GM18502 (cell line): ENCODE results near the gene NAIF1.
"Not testable (repeated sequence)": the region's sequence is repeated elsewhere in the genome, so short reads cannot be mapped to it uniquely, and the experiment has no call there.

Experiments used
- ATAC-seq: cut with Tn5 transposase; IDR thresholded peaks from one replicate; pipeline ENCODE4 v1.9.1; 2021; ENCODE audit warnings: mild to moderate bottlenecking; ENCODE audit not compliant: unreplicated experiment, poor library complexity

Gene NAIF1

GRCh38 chr9:128040783-128041182 lies 26.3 kb downstream of the NAIF1 start:
- ATAC-seq: not testable (repeated sequence)

- ATAC-seq: not testable (repeated sequence)
Measured at GRCh38 chr9:128036522-128036921, 30.6 kb downstream of the NAIF1 start.

- ATAC-seq: peak; percentile 49
Measured at GRCh38 chr9:128034821-128035652, 32.1 kb downstream of the NAIF1 start.

- ATAC-seq: no peak
Measured at GRCh38 chr9:128033609-128034008, 33.5 kb downstream of the NAIF1 start.

GRCh38 chr9:128027705-128028104 lies 39.4 kb downstream of the NAIF1 start:
- no peak for ATAC-seq

- no peak for ATAC-seq
Measured at GRCh38 chr9:128026773-128027541, 40.2 kb downstream of the NAIF1 start.

- ATAC-seq: peak; percentile 47
Measured at GRCh38 chr9:128026255-128026772, 40.8 kb downstream of the NAIF1 start.

- ATAC-seq: no peak
Measured at GRCh38 chr9:128025736-128026135, 41.4 kb downstream of the NAIF1 start.

GRCh38 chr9:128024761-128025308 lies 42.3 kb downstream of the NAIF1 start:
- no peak for ATAC-seq

- not testable (repeated sequence) for ATAC-seq
Measured at GRCh38 chr9:128023671-128024070, 43.4 kb downstream of the NAIF1 start.

- no peak for ATAC-seq
Measured at GRCh38 chr9:128022886-128023285, 44.2 kb downstream of the NAIF1 start.

- no peak for ATAC-seq
Measured at GRCh38 chr9:128021098-128021497, 46.0 kb downstream of the NAIF1 start.

GRCh38 chr9:128020692-128021091 lies 46.4 kb downstream of the NAIF1 start:
- ATAC-seq: no peak

- ATAC-seq: no peak
Measured at GRCh38 chr9:128015696-128016095, 51.4 kb downstream of the NAIF1 start.
